Measurements from ENCODE around the gene EPHA5. TPM values are rescaled to one million over a fixed set of nuclear protein-coding genes. Genes with fewer than 3 reads are reported as not detected.

Gene EPHA5
- total RNA-seq, 1 donor from 2014 or later, result 1.2 TPM

GRCh38 chr4:65656008-65656407 lies 14.3 kb downstream of the EPHA5 start:
- H3K4me3 ChIP-seq (ENCODE audit: insufficient read depth, low read depth, low read length), result no peak overlapping the region
- no peak overlapping the region for H3K27ac ChIP-seq (ENCODE audit: low read depth, low read length)
- H3K36me3 Mint-ChIP-seq (ENCODE audit: low read depth, unreplicated experiment), result no peaks in the 10 kb centered on the region
- FAIRE-seq, result no peak
- no peaks in the 10 kb centered on the region for H3K9me3 Mint-ChIP-seq (ENCODE audit: unreplicated experiment)
- no peak for TF ChIP-seq CTCF (IDR thresholded peaks at IDR 0.05; ENCODE audit: insufficient read depth, low read depth, low read length)
- no peak for TF ChIP-seq EZH2 (IDR thresholded peaks at IDR 0.05; ENCODE audit: insufficient read depth, low read length)
- peaks cover 7% of the 10 kb centered on the region for H3K4me1 Mint-ChIP-seq (ENCODE audit: low read depth, unreplicated experiment)
- H3K9ac ChIP-seq (ENCODE audit: low read length), result no peak overlapping the region
- no peaks in the 10 kb centered on the region for H3K27me3 ChIP-seq (ENCODE audit: insufficient read depth, low read length)
- no peak overlapping the region for H2AFZ ChIP-seq (ENCODE audit: low read depth, low read length)
- H3K4me3 Mint-ChIP-seq (ENCODE audit: unreplicated experiment), result no peak overlapping the region
- H3K27me3 Mint-ChIP-seq (ENCODE audit: low read depth, unreplicated experiment), result no peaks in the 10 kb centered on the region
- no peaks in the 10 kb centered on the region for H3K9me3 ChIP-seq (ENCODE audit: insufficient read depth, low read depth, low read length)
- no peak for DNase-seq (ENCODE audit: low read depth)
- peaks cover 93% of the 10 kb centered on the region for H3K79me2 ChIP-seq (ENCODE audit: insufficient read depth, low read length)
- H3K4me2 ChIP-seq (ENCODE audit: low read length), result no peak overlapping the region
- no peak overlapping the region for H3K27ac Mint-ChIP-seq (ENCODE audit: unreplicated experiment)
- H4K20me1 ChIP-seq (ENCODE audit: insufficient read depth, low read length), result peaks cover 4% of the 10 kb centered on the region
- H3K4me1 ChIP-seq (ENCODE audit: insufficient read depth, low read length), result peaks cover 28% of the 10 kb centered on the region
- H3K36me3 ChIP-seq (ENCODE audit: insufficient read depth, low read length), result no peaks in the 10 kb centered on the region

- Histone ChIP-seq H2AFZ (ENCODE audit: low read depth, low read length) (no peak overlapping the region), H3K27ac (ENCODE audit: low read depth, low read length) (no peak overlapping the region), H3K36me3 (ENCODE audit: insufficient read depth, low read length) (no peaks in the 10 kb centered on the region), H3K27me3 (ENCODE audit: insufficient read depth, low read length) (no peaks in the 10 kb centered on the region), H4K20me1 (ENCODE audit: insufficient read depth, low read length) (peaks cover 4% of the 10 kb centered on the region), H3K9me3 (ENCODE audit: insufficient read depth, low read depth, low read length) (no peaks in the 10 kb centered on the region), H3K79me2 (ENCODE audit: insufficient read depth, low read length) (peaks cover 84% of the 10 kb centered on the region), H3K4me1 (ENCODE audit: insufficient read depth, low read length) (peaks cover 33% of the 10 kb centered on the region), H3K4me3 (ENCODE audit: insufficient read depth, low read depth, low read length) (no peak overlapping the region), H3K4me2 (ENCODE audit: low read length) (no peak overlapping the region), H3K9ac (ENCODE audit: low read length) (no peak overlapping the region)
- no peaks in the 10 kb centered on the region for H3K27me3 Mint-ChIP-seq (ENCODE audit: low read depth, unreplicated experiment)
- H3K4me3 Mint-ChIP-seq (ENCODE audit: unreplicated experiment), result no peak overlapping the region
- no peaks in the 10 kb centered on the region for H3K9me3 Mint-ChIP-seq (ENCODE audit: unreplicated experiment)
- no peak for TF ChIP-seq CTCF (IDR thresholded peaks at IDR 0.05; ENCODE audit: insufficient read depth, low read depth, low read length)
- no peak for TF ChIP-seq EZH2 (IDR thresholded peaks at IDR 0.05; ENCODE audit: insufficient read depth, low read length)
- H3K27ac Mint-ChIP-seq (ENCODE audit: unreplicated experiment), result no peak overlapping the region
- no peak for DNase-seq (ENCODE audit: low read depth)
- H3K36me3 Mint-ChIP-seq (ENCODE audit: low read depth, unreplicated experiment), result no peaks in the 10 kb centered on the region
- FAIRE-seq, result no peak
- peaks cover 13% of the 10 kb centered on the region for H3K4me1 Mint-ChIP-seq (ENCODE audit: low read depth, unreplicated experiment)
Observed at GRCh38 chr4:65654976-65655375, 15.3 kb downstream of the EPHA5 start.

- FAIRE-seq, result peak; percentile 5
- Histone ChIP-seq H3K9ac (ENCODE audit: low read length) (peak overlapping the region; percentile 4), H3K27me3 (ENCODE audit: insufficient read depth, low read length) (no peaks in the 10 kb centered on the region), H3K79me2 (ENCODE audit: insufficient read depth, low read length) (peaks cover 84% of the 10 kb centered on the region), H3K4me3 (ENCODE audit: insufficient read depth, low read depth, low read length) (no peak overlapping the region), H2AFZ (ENCODE audit: low read depth, low read length) (no peak overlapping the region), H3K27ac (ENCODE audit: low read depth, low read length) (no peak overlapping the region), H4K20me1 (ENCODE audit: insufficient read depth, low read length) (peaks cover 4% of the 10 kb centered on the region), H3K4me2 (ENCODE audit: low read length) (peak overlapping the region; percentile 59), H3K9me3 (ENCODE audit: insufficient read depth, low read depth, low read length) (no peaks in the 10 kb centered on the region), H3K4me1 (ENCODE audit: insufficient read depth, low read length) (peaks cover 33% of the 10 kb centered on the region), H3K36me3 (ENCODE audit: insufficient read depth, low read length) (no peaks in the 10 kb centered on the region)
- peak; percentile 51 for DNase-seq (ENCODE audit: low read depth)
- Mint-ChIP-seq H3K27ac (ENCODE audit: unreplicated experiment) (no peak overlapping the region), H3K4me3 (ENCODE audit: unreplicated experiment) (no peak overlapping the region), H3K36me3 (ENCODE audit: low read depth, unreplicated experiment) (no peaks in the 10 kb centered on the region), H3K4me1 (ENCODE audit: low read depth, unreplicated experiment) (peaks cover 13% of the 10 kb centered on the region), H3K9me3 (ENCODE audit: unreplicated experiment) (no peaks in the 10 kb centered on the region), H3K27me3 (ENCODE audit: low read depth, unreplicated experiment) (no peaks in the 10 kb centered on the region)
- TF ChIP-seq EZH2 (IDR thresholded peaks at IDR 0.05; ENCODE audit: insufficient read depth, low read length) (no peak), CTCF (IDR thresholded peaks at IDR 0.05; ENCODE audit: insufficient read depth, low read depth, low read length) (no peak)
Observed at GRCh38 chr4:65653740-65654361, 16.4 kb downstream of the EPHA5 start.

Data from astrocyte (in vitro differentiated cells and primary cell).